ENCODE results near the gene TANC2.

TANC2 gene

DNA sequence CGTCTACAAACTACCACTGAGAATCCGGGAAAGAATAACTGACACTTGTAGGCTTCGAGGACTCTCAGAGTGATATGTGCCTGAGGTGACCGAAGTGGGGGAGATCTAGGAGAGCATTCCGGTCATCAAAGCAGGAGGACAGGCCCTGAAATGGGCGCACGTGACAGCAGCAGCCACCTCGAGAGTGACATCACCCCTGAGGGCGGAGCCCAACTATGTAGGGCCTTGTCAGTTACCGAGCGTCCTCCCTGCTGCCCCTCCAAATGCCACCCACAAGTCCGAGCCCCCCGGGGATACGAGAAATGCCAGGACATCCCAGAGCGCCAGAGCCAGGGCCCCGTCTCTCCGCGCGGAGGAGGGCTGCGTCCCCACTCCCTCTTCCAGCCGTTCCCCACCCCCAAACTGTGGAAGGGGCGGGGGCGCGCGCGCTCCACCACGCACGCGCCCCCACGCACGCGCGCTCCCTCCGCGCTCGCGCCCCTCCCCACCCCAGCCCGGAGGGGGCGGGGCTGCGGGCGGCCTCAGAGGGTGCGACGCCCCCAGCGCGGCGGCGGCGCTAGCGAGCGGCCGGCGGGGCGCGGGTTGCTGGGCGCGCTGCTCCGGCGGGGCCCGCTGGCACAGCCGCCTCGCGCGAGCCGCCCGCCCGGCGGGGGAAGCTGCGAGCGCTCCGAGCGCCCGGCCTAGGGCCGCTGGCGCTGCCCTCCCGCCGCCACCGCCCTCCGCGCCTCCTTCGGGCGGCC is at the start of gene TANC2:
Gene TANC2 (plus strand): TSS at position 550 of the 740 bp plus-strand sequence. CDS start 43,325 bp downstream, outside the sequence.
- peak; percentile 93 for DNase-seq (ENCODE audit: low read depth)
- Histone ChIP-seq H3K27me3 (replicated peaks; ENCODE audit: control insufficient read depth, insufficient read depth, low read length) (no peaks in the 10 kb centered on the region), H3K36me3 (ENCODE audit: control insufficient read depth, insufficient read depth, low read length, severe bottlenecking) (no peaks in the 10 kb centered on the region), H3K4me3 (ENCODE audit: low read length) (peak within 1 kb of the TSS; percentile 91), H3K4me1 (ENCODE audit: control insufficient read depth, insufficient read depth, low read length) (peaks cover 47% of the 10 kb centered on the region), H3K9me3 (ENCODE audit: control insufficient read depth, low read length) (no peaks in the 10 kb centered on the region), H3K9ac (ENCODE audit: low read length) (peak within 1 kb of the TSS; percentile 87)

GRCh38 chr17:62916684-62917571 is 49.1 kb upstream of the TANC2 start:
- no peak overlapping the region for H3K9ac ChIP-seq (ENCODE audit: low read length)
- H3K9me3 ChIP-seq (ENCODE audit: control insufficient read depth, low read length) = peaks cover 7% of the 10 kb centered on the region
- peaks cover 20% of the 10 kb centered on the region for H3K4me1 ChIP-seq (ENCODE audit: control insufficient read depth, insufficient read depth, low read length)
- H3K27me3 ChIP-seq (replicated peaks; ENCODE audit: control insufficient read depth, insufficient read depth, low read length) = no peaks in the 10 kb centered on the region
- DNase-seq (ENCODE audit: low read depth) = peak; percentile 7
- no peak overlapping the region for H3K4me3 ChIP-seq (ENCODE audit: low read length)
- H3K36me3 ChIP-seq (ENCODE audit: control insufficient read depth, insufficient read depth, low read length, severe bottlenecking) = no peaks in the 10 kb centered on the region

DNA sequence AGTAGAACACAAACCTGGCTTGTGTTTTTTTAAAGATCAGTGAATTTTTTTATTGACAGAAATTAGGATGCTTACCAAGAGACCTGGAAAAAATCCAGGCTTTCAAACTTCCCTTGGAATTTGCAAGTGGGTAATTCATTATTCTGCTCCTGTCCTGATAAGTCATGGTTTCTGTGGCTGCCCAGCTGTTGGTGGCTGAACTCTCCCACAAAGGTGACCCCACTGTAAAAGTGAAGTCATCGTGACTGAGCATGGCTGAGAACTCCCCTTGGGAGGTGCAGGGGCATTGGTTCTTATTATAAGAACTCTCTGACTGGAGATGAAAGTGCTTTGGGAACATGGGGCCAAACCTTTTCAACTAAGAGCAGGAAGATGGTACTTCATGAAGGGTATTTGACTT is 46.6 kb upstream of the TANC2 start:
- no peaks in the 10 kb centered on the region for H3K36me3 ChIP-seq (ENCODE audit: control insufficient read depth, insufficient read depth, low read length, severe bottlenecking)
- H3K27me3 ChIP-seq (replicated peaks; ENCODE audit: control insufficient read depth, insufficient read depth, low read length) = no peaks in the 10 kb centered on the region
- H3K4me1 ChIP-seq (ENCODE audit: control insufficient read depth, insufficient read depth, low read length) = peaks cover 20% of the 10 kb centered on the region
- H3K4me3 ChIP-seq (ENCODE audit: low read length) = no peak overlapping the region
- H3K9ac ChIP-seq (ENCODE audit: low read length) = no peak overlapping the region
- DNase-seq (ENCODE audit: low read depth) = no peak
- no peaks in the 10 kb centered on the region for H3K9me3 ChIP-seq (ENCODE audit: control insufficient read depth, low read length)

- no peak for DNase-seq (ENCODE audit: low read depth)
- Histone ChIP-seq H3K4me1 (ENCODE audit: control insufficient read depth, insufficient read depth, low read length) (peaks cover 20% of the 10 kb centered on the region), H3K27me3 (replicated peaks; ENCODE audit: control insufficient read depth, insufficient read depth, low read length) (no peaks in the 10 kb centered on the region), H3K4me3 (ENCODE audit: low read length) (no peak overlapping the region), H3K9ac (ENCODE audit: low read length) (no peak overlapping the region), H3K36me3 (ENCODE audit: control insufficient read depth, insufficient read depth, low read length, severe bottlenecking) (no peaks in the 10 kb centered on the region), H3K9me3 (ENCODE audit: control insufficient read depth, low read length) (no peaks in the 10 kb centered on the region)
These were observed 45.7 kb upstream of the TANC2 start for GRCh38 chr17:62920300-62920699.

DNA sequence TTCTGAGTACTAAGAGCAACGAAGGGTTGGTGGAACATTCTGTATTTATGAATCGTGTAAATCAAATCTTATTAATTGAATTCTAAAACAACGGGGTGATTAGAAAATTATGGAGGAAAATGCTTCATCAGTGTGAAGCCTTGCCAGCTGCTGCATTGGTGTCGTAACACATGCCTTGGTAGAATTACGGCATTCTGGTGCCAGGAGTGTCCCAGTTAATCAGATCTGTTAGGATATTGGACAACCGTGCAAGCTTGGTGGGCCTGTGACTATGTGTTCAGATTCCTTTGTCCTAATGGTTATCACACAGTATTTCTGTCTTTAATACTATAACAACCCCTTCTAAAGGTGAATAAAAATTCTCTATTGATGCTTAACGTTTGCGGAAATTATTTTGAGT is 44.2 kb upstream of the TANC2 start:
- DNase-seq (ENCODE audit: low read depth) = no peak
- H3K4me3 ChIP-seq (ENCODE audit: low read length) = no peak overlapping the region
- no peaks in the 10 kb centered on the region for H3K27me3 ChIP-seq (replicated peaks; ENCODE audit: control insufficient read depth, insufficient read depth, low read length)
- no peaks in the 10 kb centered on the region for H3K9me3 ChIP-seq (ENCODE audit: control insufficient read depth, low read length)
- H3K9ac ChIP-seq (ENCODE audit: low read length) = no peak overlapping the region
- peaks cover 9% of the 10 kb centered on the region for H3K4me1 ChIP-seq (ENCODE audit: control insufficient read depth, insufficient read depth, low read length)
- no peaks in the 10 kb centered on the region for H3K36me3 ChIP-seq (ENCODE audit: control insufficient read depth, insufficient read depth, low read length, severe bottlenecking)

- Histone ChIP-seq H3K9me3 (ENCODE audit: control insufficient read depth, low read length) (no peaks in the 10 kb centered on the region), H3K27me3 (replicated peaks; ENCODE audit: control insufficient read depth, insufficient read depth, low read length) (no peaks in the 10 kb centered on the region), H3K4me1 (ENCODE audit: control insufficient read depth, insufficient read depth, low read length) (no peaks in the 10 kb centered on the region), H3K36me3 (ENCODE audit: control insufficient read depth, insufficient read depth, low read length, severe bottlenecking) (no peaks in the 10 kb centered on the region), H3K9ac (ENCODE audit: low read length) (no peak overlapping the region), H3K4me3 (ENCODE audit: low read length) (no peak overlapping the region)
- no peak for DNase-seq (ENCODE audit: low read depth)
These were observed 42.5 kb upstream of the TANC2 start for GRCh38 chr17:62923258-62924150.

DNA sequence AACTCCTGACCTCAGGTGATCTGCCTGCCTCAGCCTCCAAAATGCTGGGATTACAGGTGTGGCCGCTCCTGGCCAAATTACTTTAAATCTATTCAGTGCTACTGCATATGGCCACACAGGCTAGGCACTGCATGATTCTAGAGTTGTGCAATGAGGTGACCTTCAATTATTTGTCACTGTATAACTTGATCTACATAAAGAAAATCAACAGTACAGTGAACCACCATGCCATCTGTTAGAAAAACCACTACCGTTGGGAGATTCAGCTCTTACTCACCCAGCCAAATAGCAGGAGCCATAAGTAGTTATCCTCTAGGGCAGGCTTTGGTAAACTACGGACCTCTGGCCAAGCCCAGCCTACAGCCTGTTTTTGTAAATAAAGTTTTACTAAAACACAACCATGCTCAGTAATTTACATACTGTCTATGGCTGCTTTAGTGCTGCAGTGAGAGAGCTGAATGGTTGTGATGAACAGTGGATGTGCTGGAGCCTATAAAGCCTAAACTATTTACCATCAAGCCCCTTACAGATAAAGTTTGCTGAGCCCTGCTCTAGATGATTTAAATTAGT is 40.7 kb upstream of the TANC2 start:
- Histone ChIP-seq H3K9ac (ENCODE audit: low read length) (no peak overlapping the region), H3K36me3 (ENCODE audit: control insufficient read depth, insufficient read depth, low read length, severe bottlenecking) (no peaks in the 10 kb centered on the region), H3K4me1 (ENCODE audit: control insufficient read depth, insufficient read depth, low read length) (no peaks in the 10 kb centered on the region), H3K27me3 (replicated peaks; ENCODE audit: control insufficient read depth, insufficient read depth, low read length) (no peaks in the 10 kb centered on the region), H3K9me3 (ENCODE audit: control insufficient read depth, low read length) (no peaks in the 10 kb centered on the region), H3K4me3 (ENCODE audit: low read length) (no peak overlapping the region)
- DNase-seq (ENCODE audit: low read depth) = no peak

DNA sequence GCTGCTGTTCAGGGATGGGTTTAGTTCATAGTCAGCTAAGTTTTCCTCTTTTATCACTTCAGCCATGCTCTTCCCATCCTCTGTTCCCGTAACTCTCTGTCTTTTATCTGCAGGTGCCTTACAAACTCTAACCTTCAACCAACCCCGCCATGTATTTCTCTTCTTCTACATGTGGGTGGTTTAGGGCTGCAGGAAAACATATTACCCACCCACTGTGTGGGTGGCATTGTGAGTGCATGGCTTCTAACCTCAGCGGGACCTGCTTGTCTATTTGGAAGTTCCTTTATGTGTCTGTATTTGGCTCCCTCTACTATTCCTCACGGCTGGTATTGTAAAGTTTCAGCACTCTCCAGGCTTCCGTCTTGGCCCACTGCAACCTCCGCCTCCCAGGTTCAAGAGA is 39.0 kb upstream of the TANC2 start:
- H3K9ac ChIP-seq (ENCODE audit: low read length) = no peak overlapping the region
- DNase-seq (ENCODE audit: low read depth) = no peak
- H3K27me3 ChIP-seq (replicated peaks; ENCODE audit: control insufficient read depth, insufficient read depth, low read length) = no peaks in the 10 kb centered on the region
- H3K9me3 ChIP-seq (ENCODE audit: control insufficient read depth, low read length) = no peaks in the 10 kb centered on the region
- no peaks in the 10 kb centered on the region for H3K36me3 ChIP-seq (ENCODE audit: control insufficient read depth, insufficient read depth, low read length, severe bottlenecking)
- no peak overlapping the region for H3K4me3 ChIP-seq (ENCODE audit: low read length)
- no peaks in the 10 kb centered on the region for H3K4me1 ChIP-seq (ENCODE audit: control insufficient read depth, insufficient read depth, low read length)

DNA sequence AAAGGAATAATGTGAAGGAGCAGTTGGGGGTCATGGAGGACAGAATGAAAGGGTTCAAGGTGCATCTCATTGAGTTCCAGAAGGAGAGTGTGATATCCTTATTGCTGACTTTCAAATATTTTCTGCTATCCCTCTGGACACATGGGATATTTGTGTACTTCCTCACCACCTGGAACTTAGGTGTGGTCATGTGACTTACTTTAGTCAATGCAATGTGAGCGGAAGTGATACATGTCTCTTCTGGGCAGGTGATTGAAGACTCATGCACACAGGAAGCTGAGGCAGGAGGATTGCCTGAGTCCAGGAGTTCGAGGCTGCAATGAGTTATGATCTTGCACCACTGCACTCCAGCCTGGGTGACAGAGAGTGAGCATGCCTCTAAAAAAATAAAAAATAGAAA is 36.7 kb upstream of the TANC2 start:
- Histone ChIP-seq H3K36me3 (ENCODE audit: control insufficient read depth, insufficient read depth, low read length, severe bottlenecking) (no peaks in the 10 kb centered on the region), H3K27me3 (replicated peaks; ENCODE audit: control insufficient read depth, insufficient read depth, low read length) (peaks cover 9% of the 10 kb centered on the region), H3K9me3 (ENCODE audit: control insufficient read depth, low read length) (no peaks in the 10 kb centered on the region), H3K4me3 (ENCODE audit: low read length) (no peak overlapping the region), H3K4me1 (ENCODE audit: control insufficient read depth, insufficient read depth, low read length) (no peaks in the 10 kb centered on the region), H3K9ac (ENCODE audit: low read length) (no peak overlapping the region)
- no peak for DNase-seq (ENCODE audit: low read depth)

DNA sequence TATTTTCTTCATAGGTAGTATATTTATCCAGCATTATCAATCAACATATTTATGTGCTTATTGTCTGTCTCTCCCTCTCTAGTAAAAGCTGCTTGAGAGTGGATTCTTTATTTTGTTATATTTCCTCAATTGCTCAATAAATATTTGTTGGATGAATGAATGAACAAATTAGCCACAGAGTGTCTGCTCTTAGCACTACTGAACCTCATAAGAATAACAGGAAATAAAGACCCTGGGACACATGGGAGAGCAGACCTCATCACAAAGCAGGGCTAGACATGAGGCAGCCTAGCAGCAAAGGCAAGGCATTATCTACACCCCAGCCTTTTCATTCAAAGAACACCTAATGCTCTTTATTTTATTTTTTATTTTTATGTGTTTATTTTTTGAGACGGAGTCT is 34.9 kb upstream of the TANC2 start:
- Histone ChIP-seq H3K4me1 (ENCODE audit: control insufficient read depth, insufficient read depth, low read length) (no peaks in the 10 kb centered on the region), H3K36me3 (ENCODE audit: control insufficient read depth, insufficient read depth, low read length, severe bottlenecking) (no peaks in the 10 kb centered on the region), H3K9ac (ENCODE audit: low read length) (no peak overlapping the region), H3K27me3 (replicated peaks; ENCODE audit: control insufficient read depth, insufficient read depth, low read length) (peaks cover 15% of the 10 kb centered on the region), H3K4me3 (ENCODE audit: low read length) (no peak overlapping the region), H3K9me3 (ENCODE audit: control insufficient read depth, low read length) (no peaks in the 10 kb centered on the region)
- peak; percentile 2 for DNase-seq (ENCODE audit: low read depth)

Data from adipocyte (in vitro differentiated cells).